CD14-positive monocyte (primary cell): ENCODE measurements around the gene VASH1. TPM values are rescaled to one million over a fixed set of nuclear protein-coding genes. Genes with fewer than 3 reads are reported as not detected.
"Not testable (repeated sequence)": the region's sequence is repeated elsewhere in the genome, so short reads cannot be mapped to it uniquely, and the experiment has no call there.

ENCODE experiments used
- DNase-seq, 3 donors: peaks; one replicate each; pipeline ENCODE4 v3.0.0-alpha.2; 2011 to 2022
- H2AFZ ChIP-seq: 2 replicates; pipeline ENCODE4 v1.6.0; 2012; ENCODE audit warnings: mild to moderate bottlenecking, low read depth, low read length, inconsistent platforms; ENCODE audit not compliant: insufficient read depth, poor library complexity, severe bottlenecking
- H3K27ac ChIP-seq, 2 donors: 1 replicate in 1 of 2; 2 replicates in 1 of 2; pipeline ENCODE4 v1.5.1; 2012 to 2013; ENCODE audit warnings: low read length in 2 of 2, control low read depth in 1 of 2, inconsistent platforms in 1 of 2, low read depth in 1 of 2, mild to moderate bottlenecking in 1 of 2
- H3K27me3 ChIP-seq, 2 donors: one replicate each; pipeline versions ENCODE4 v1.6.0 to v1.6.1; 2011 to 2013; ENCODE audit warnings: low read length in 2 of 2; ENCODE audit not compliant: control insufficient read depth in 2 of 2, insufficient read depth in 2 of 2
- H3K36me3 ChIP-seq, 2 donors: replicated peaks in 1 of 2; 1 replicate in 1 of 2; 2 replicates in 1 of 2; pipeline versions ENCODE4 v1.5.1 to v1.6.1; 2012 to 2013; ENCODE audit warnings: low read length in 2 of 2, control low read depth in 1 of 2, inconsistent platforms in 1 of 2, mild to moderate bottlenecking in 1 of 2; ENCODE audit not compliant: insufficient read depth in 2 of 2, control insufficient read depth in 1 of 2
- H3K4me1 ChIP-seq, 2 donors: 1 replicate in 1 of 2; 2 replicates in 1 of 2; pipeline versions ENCODE4 v1.5.1 to v1.6.1; 2012 to 2013; ENCODE audit warnings: low read length in 2 of 2, control low read depth in 1 of 2, inconsistent platforms in 1 of 2, mild to moderate bottlenecking in 1 of 2, moderate library complexity in 1 of 2; ENCODE audit not compliant: insufficient read depth in 2 of 2, control insufficient read depth in 1 of 2
- H3K4me2 ChIP-seq: replicated peaks from 2 replicates; pipeline ENCODE3; 2012; ENCODE audit warnings: low read length, moderate library complexity, mild to moderate bottlenecking; ENCODE audit not compliant: poor library complexity, severe bottlenecking; ENCODE audit errors: extremely low read depth
- H3K4me3 ChIP-seq, 3 experiments: fragments of 200-600 bp in 1 of 3; sonication (generic) in 1 of 3; replicated peaks in 1 of 3; 1 replicate in 2 of 3; 2 replicates in 1 of 3; pipeline ENCODE4 v1.5.1; 2011 to 2013; ENCODE audit warnings: low read length in 3 of 3, mild to moderate bottlenecking in 3 of 3, control low read depth in 2 of 3, low read depth in 2 of 3, inconsistent platforms in 1 of 3, moderate library complexity in 1 of 3
- H3K79me2 ChIP-seq: 2 replicates; pipeline ENCODE4 v1.6.0; 2012; ENCODE audit warnings: mild to moderate bottlenecking, control low read depth, inconsistent platforms, low read length, moderate library complexity; ENCODE audit not compliant: insufficient read depth
- H3K9ac ChIP-seq: 2 replicates; pipeline ENCODE4 v1.6.0; 2017; ENCODE audit warnings: low read length, mild to moderate bottlenecking; ENCODE audit not compliant: insufficient read depth, poor library complexity, severe bottlenecking
- H3K9me3 ChIP-seq, 2 donors: replicated peaks in 1 of 2; 1 replicate in 1 of 2; 2 replicates in 1 of 2; pipeline versions ENCODE4 v1.5.1 to v1.6.1; 2012 to 2013; ENCODE audit warnings: low read length in 2 of 2, control low read depth in 1 of 2; ENCODE audit not compliant: control insufficient read depth in 1 of 2, insufficient read depth in 1 of 2
- H4K20me1 ChIP-seq: 2 replicates; pipeline ENCODE4 v1.6.0; 2012; ENCODE audit warnings: mild to moderate bottlenecking, low read length, control low read depth, moderate library complexity; ENCODE audit not compliant: insufficient read depth
- H3K27ac Mint-ChIP-seq, 7 donors: one replicate each; pipeline ENCODE4 v1.8.0; 2020; ENCODE audit warnings: mild to moderate bottlenecking in 7 of 7, mixed read lengths in 7 of 7, moderate library complexity in 6 of 7, inconsistent platforms in 2 of 7
- H3K27me3 Mint-ChIP-seq, 3 donors: one replicate each; pipeline ENCODE4 v1.8.0; 2021 to 2022; ENCODE audit warnings: low read depth in 3 of 3, mild to moderate bottlenecking in 3 of 3, mixed read lengths in 3 of 3, moderate library complexity in 3 of 3, inconsistent platforms in 1 of 3
- H3K36me3 Mint-ChIP-seq, 2 donors: one replicate each; pipeline ENCODE4 v1.8.0; 2020; ENCODE audit warnings: mixed read lengths in 2 of 2, inconsistent platforms in 1 of 2, mild to moderate bottlenecking in 1 of 2
- H3K4me1 Mint-ChIP-seq: one replicate; pipeline ENCODE4 v1.8.0; 2020; ENCODE audit warnings: mild to moderate bottlenecking, mixed read lengths
- H3K4me3 Mint-ChIP-seq, 2 donors: one replicate each; pipeline ENCODE4 v1.8.0; 2020; ENCODE audit warnings: mild to moderate bottlenecking in 2 of 2, mixed read lengths in 2 of 2, moderate library complexity in 1 of 2
- H3K9me3 Mint-ChIP-seq, 7 donors: one replicate each; pipeline ENCODE4 v1.8.0; 2020 to 2022; ENCODE audit warnings: mixed read lengths in 7 of 7, mild to moderate bottlenecking in 6 of 7, moderate library complexity in 6 of 7, inconsistent platforms in 2 of 7
- WGBS: methylation state at CpG from one replicate; pipeline ENCODE4 v1.1.5; 2013; ENCODE audit warnings: missing lambda C conversion rate; ENCODE audit not compliant: insufficient coverage; 5-methylcytosine and 5-hydroxymethylcytosine counted together
- intact Hi-C, 2 donors: fragments of 100-400 bp; cut with micrococcal nuclease; formaldehyde crosslinking; loops; one replicate each; pipeline versions ENCODE4 v1.15.0 to v1.15.1; 2023
- polyA plus RNA-seq, 3 donors: library from polyadenylated mRNA; depleted of rRNA in 1 of 3; unstranded in 2 of 3; stranded (reverse) in 1 of 3; fragments of 300-500 nt in 2 of 3; fragments of >200 nt in 1 of 3; fragmentation: Illumina TruSeq in 2 of 3; gene quantifications; 1 replicate in 2 of 3; 2 replicates in 1 of 3; pipeline ENCODE4 v1.2.3, GENCODE V29; 2012 to 2021
- TF ChIP-seq, protein P1 (sequence below): fragments of 200-600 bp; IDR thresholded peaks from one replicate; pipeline ENCODE4 v1.8.0; 2022; ENCODE audit warnings: antibody characterized with exemption, mild to moderate bottlenecking

Gene VASH1
- polyA plus RNA-seq, 3 donors: 2.5 to 10.5 (median 3.3) TPM

DNA sequence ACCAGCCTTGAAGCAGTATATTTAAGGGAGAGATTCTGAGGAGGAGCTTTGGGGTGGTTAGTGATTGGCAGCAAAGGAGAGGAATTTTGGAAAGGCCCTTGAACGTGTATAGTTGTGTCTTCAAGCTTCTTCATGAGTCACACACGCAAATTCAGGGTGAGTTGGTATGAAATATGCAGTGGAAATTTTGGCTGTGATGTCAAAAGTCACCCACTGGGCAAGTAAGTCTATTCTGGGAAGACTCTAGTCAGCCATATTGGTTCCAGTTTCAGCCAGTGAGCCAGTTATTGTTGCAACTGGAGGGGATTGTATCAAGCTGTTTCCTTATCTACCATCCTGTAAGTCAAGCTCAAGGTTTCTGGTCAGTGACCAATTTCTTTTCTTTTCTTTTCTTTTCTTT, 32.0 kb upstream of the VASH1 start:
- Mint-ChIP-seq H3K4me3 (no peak overlapping the region), H3K27me3 (no peaks in the 10 kb centered on the region), H3K9me3 (peaks cover 0 to 5% (median 0%) of the 10 kb centered on the region in 7 donors), H3K27ac (peak overlapping the region in 4 of 7 donors; percentile 27 to 68 (median 51)), H3K4me1 (peaks cover 56% of the 10 kb centered on the region), H3K36me3 (no peaks in the 10 kb centered on the region)
- no peak overlapping the region for H3K9ac ChIP-seq
- TF ChIP-seq, protein P1, sequence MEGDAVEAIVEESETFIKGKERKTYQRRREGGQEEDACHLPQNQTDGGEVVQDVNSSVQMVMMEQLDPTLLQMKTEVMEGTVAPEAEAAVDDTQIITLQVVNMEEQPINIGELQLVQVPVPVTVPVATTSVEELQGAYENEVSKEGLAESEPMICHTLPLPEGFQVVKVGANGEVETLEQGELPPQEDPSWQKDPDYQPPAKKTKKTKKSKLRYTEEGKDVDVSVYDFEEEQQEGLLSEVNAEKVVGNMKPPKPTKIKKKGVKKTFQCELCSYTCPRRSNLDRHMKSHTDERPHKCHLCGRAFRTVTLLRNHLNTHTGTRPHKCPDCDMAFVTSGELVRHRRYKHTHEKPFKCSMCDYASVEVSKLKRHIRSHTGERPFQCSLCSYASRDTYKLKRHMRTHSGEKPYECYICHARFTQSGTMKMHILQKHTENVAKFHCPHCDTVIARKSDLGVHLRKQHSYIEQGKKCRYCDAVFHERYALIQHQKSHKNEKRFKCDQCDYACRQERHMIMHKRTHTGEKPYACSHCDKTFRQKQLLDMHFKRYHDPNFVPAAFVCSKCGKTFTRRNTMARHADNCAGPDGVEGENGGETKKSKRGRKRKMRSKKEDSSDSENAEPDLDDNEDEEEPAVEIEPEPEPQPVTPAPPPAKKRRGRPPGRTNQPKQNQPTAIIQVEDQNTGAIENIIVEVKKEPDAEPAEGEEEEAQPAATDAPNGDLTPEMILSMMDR: no peak
- H3K36me3 ChIP-seq: no peaks in the 10 kb centered on the region
- no peaks in the 10 kb centered on the region for H3K9me3 ChIP-seq
- H2AFZ ChIP-seq: no peak overlapping the region
- DNase-seq: peak in 2 of 3 donors; percentile 58 to 65
- intact Hi-C loops: loop anchor here in 1 of 2 donors (10.0 kb wide), 1 partner anchor 366 kb away; the partner anchor contains the start of gene CIPC
- H3K27ac ChIP-seq: no peak overlapping the region
- no peak overlapping the region for H3K4me3 ChIP-seq
- peaks cover 50 to 51% of the 10 kb centered on the region in 2 donors for H3K4me1 ChIP-seq
- no peaks in the 10 kb centered on the region for H3K79me2 ChIP-seq
- no peak overlapping the region for H3K4me2 ChIP-seq
- 92% methylated on average over 2 of the region's 2 CpGs for WGBS
- H3K27me3 ChIP-seq: no peaks in the 10 kb centered on the region
- no peaks in the 10 kb centered on the region for H4K20me1 ChIP-seq

DNA sequence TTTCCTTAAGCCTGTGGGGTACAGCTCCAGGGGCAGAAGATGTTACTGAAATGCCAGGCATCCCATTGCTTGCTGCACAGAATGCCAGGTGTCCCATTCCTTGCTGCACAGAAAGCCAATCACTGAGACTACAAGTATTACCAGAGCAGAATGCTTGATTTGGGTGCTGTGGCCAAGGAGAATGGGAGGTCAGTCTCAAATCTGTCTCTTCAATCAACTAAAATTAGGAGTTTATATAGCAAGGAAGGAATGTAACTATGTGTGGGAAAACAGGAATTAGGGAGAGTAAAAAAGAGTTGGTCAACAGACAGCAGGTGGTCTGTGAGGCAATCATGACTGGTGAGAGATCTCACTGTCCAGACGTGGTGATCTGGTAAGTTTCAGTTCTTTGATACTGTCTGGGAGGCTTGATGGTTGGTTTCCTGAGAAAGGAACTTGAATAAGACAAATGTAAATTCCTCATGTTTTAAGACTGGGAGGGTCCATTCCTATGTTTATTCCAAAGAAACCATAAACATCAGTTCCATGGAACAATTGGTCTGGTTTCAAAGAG, 31.2 kb upstream of the VASH1 start:
- H3K27ac ChIP-seq: peak overlapping the region in 1 of 2 donors; percentile 39
- no peak overlapping the region for H3K9ac ChIP-seq
- Mint-ChIP-seq H3K4me3 (no peak overlapping the region), H3K9me3 (peaks cover 0 to 8% (median 1%) of the 10 kb centered on the region in 7 donors), H3K4me1 (peaks cover 56% of the 10 kb centered on the region), H3K27ac (peak overlapping the region in 5 of 7 donors; percentile 54 to 80 (median 64)), H3K36me3 (no peaks in the 10 kb centered on the region), H3K27me3 (no peaks in the 10 kb centered on the region)
- no peaks in the 10 kb centered on the region for H3K79me2 ChIP-seq
- H4K20me1 ChIP-seq: no peaks in the 10 kb centered on the region
- WGBS: no CpG with 5 or more reads among the region's 1 CpG
- H3K9me3 ChIP-seq: no peaks in the 10 kb centered on the region
- H3K27me3 ChIP-seq: no peaks in the 10 kb centered on the region
- TF ChIP-seq, protein P1: no peak
- H3K36me3 ChIP-seq: no peaks in the 10 kb centered on the region
- intact Hi-C loops: loop anchor here in 1 of 2 donors (10.0 kb wide), 1 partner anchor 365 kb away; the partner anchor contains the start of gene CIPC
- H3K4me2 ChIP-seq: no peak overlapping the region
- peak overlapping the region in 1 of 3 experiments; percentile 5 for H3K4me3 ChIP-seq
- no peak overlapping the region for H2AFZ ChIP-seq
- DNase-seq: peak in 2 of 3 donors; percentile 59 to 84
- peaks cover 50 to 51% of the 10 kb centered on the region in 2 donors for H3K4me1 ChIP-seq

DNA sequence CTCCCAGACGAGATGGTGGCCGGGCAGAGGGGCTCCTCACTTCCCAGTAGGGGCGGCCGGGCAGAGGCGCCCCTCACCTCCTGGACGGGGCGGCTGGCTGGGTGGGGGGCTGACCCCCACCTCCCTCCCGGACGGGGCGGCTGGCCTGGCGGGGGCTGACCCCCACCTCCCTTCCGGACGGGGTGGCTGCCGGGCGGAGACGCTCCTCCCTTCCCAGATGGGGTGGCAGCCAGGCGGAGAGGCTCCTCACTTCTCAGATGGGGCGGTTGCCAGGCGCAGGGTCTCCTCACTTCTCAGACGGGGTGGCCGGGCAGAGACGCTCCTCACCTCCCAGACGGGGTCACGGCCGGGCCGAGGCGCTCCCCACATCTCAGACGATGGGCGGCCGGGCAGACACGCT, 26.8 kb upstream of the VASH1 start:
- H3K9me3 ChIP-seq, H3K9me3 Mint-ChIP-seq, H3K4me3 ChIP-seq, H3K4me2 ChIP-seq, H4K20me1 ChIP-seq, H3K27me3 ChIP-seq, H3K79me2 ChIP-seq, H2AFZ ChIP-seq, H3K9ac ChIP-seq, H3K27ac Mint-ChIP-seq, DNase-seq, H3K27ac ChIP-seq, H3K4me3 Mint-ChIP-seq, intact Hi-C loops, H3K27me3 Mint-ChIP-seq, H3K36me3 Mint-ChIP-seq, H3K36me3 ChIP-seq: not testable (repeated sequence)
- no CpG with 5 or more reads among the region's 31 CpGs for WGBS
- H3K4me1 ChIP-seq: peaks cover 16% of the 10 kb centered on the region in 2 donors
- peaks cover 30% of the 10 kb centered on the region for H3K4me1 Mint-ChIP-seq
